Measurements from ENCODE around the gene MMRN2. TPM values are rescaled to one million over a fixed set of nuclear protein-coding genes. Genes with fewer than 3 reads are reported as not detected.
"Not testable (repeated sequence)": the region's sequence is repeated elsewhere in the genome, so short reads cannot be mapped to it uniquely, and the experiment has no call there.

The MMRN2 gene
- 10 to 100 TPM; 27.6 to 81.2 (median 61.9) TPM for total RNA-seq

DNA sequence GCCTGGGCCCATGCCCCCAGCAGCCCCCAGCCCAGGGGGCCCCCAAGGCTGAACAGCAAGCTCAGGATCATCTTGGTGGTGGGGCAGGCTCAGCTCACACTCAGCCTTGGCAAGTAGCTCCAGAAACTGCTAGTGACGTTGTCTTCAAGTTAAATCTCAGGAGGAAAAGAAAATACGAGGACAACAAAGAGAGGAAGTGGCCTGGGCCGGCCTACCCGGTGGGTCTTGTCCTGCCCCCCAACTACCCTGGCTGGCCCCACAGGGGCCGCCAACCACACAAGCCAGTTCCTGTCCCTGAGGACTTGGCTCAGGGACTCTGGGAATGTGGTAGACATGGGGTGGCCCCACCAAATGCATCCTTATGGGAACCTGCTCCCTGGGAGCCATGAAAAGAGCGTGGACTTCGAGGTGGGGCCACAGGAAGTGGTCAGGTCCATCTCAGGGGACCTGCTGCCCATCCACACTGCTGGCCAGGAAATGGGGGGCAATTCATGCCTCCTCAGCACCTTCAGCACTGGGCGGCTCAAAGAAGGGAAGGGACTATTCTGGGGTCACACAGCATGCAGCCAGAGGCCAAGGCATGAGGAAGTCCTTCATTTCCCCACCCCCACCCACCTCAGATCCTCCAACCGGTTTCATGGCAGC lies at the start of gene MMRN2:
Gene MMRN2 (minus strand): TSS at position 145 of the 645 bp plus-strand sequence. CDS start 74 bp downstream, at position 71.
- TF ChIP-seq CTCF (IDR thresholded peaks at IDR 0.05) (no peak), POLR2A (IDR thresholded peaks at IDR 0.05) (no peak), EP300 (IDR thresholded peaks at IDR 0.05) (no peak)
- Histone ChIP-seq H3K27me3 (no peaks in the 10 kb centered on the region), H3K4me1 (peaks cover 3 to 88% (median 55%) of the 10 kb centered on the region in 4 donors), H3K4me3 (peak within 1 kb of the TSS; percentile 11 to 44 (median 23)), H3K36me3 (no peaks in the 10 kb centered on the region), H3K27ac (peak within 1 kb of the TSS; percentile 67 to 94 (median 84)), H3K9me3 (peaks cover 0 to 4% (median 0%) of the 10 kb centered on the region in 4 donors)
- no peak for DNase-seq (ENCODE audit: low spot score in 2 of 2)
- 43 to 55% methylated on average over 7 to 8 of the region's 9 CpGs for WGBS, 2 donors

- H3K36me3 ChIP-seq, result peaks cover 0 to 22% (median 0%) of the 10 kb centered on the region in 3 donors
- not testable (repeated sequence) for DNase-seq (ENCODE audit: low spot score in 2 of 2); H3K27me3 ChIP-seq; H3K9me3 ChIP-seq; H3K4me1 ChIP-seq; H3K27ac ChIP-seq; H3K4me3 ChIP-seq
- WGBS, 2 donors, result 13 to 33% methylated on average over 1 of the region's 1 CpG
Observed at GRCh38 chr10:87007124-87007523, 49.7 kb upstream of the MMRN2 start.

- peak overlapping the region in 1 of 4 donors; percentile 50 for H3K27ac ChIP-seq
- H3K36me3 ChIP-seq, result peaks cover 0 to 20% (median 0%) of the 10 kb centered on the region in 3 donors
- no peaks in the 10 kb centered on the region for H3K27me3 ChIP-seq
- WGBS, 2 donors, result 61 to 63% methylated on average over 3 of the region's 3 CpGs
- H3K9me3 ChIP-seq, result no peaks in the 10 kb centered on the region
- DNase-seq (ENCODE audit: low spot score in 2 of 2), result no peak
- H3K4me3 ChIP-seq, result no peak overlapping the region
- H3K4me1 ChIP-seq, result no peaks in the 10 kb centered on the region
- no peak for TF ChIP-seq EP300 (IDR thresholded peaks at IDR 0.05)
- no peak for TF ChIP-seq CTCF (IDR thresholded peaks at IDR 0.05)
- no peak for TF ChIP-seq POLR2A (IDR thresholded peaks at IDR 0.05)
Observed at GRCh38 chr10:87000491-87000890, 43.1 kb upstream of the MMRN2 start.

DNA sequence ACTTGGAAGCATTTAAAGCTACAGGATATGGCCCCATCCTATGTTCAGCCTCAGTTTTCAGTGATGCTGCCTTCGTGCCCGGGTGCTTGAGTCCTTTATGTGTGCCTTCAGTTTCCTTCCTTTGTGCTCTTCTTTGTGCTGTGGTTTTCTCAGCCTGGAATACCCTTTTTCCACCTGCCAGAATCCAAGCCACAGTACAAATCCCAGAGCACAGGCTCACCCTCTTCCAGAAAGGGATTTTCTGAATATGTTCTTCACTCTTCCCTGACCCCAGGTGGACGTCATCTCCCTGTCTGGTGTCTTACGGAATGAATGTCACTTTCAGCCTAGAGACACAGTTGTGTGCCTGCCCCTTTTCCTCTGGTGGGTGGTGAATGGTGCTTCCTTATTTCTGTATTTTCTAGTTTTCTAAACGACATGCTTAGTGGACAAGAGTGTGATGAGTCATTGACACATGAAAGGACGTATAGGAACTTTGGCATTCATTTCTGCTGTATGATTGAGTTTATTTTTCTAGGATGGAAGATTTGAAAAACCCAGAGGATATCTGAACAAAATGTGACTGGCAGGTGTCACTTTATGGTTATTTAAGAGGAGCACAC lies 42.5 kb upstream of the MMRN2 start:
- not testable (repeated sequence) for H3K4me1 ChIP-seq; H3K4me3 ChIP-seq; H3K27me3 ChIP-seq; DNase-seq (ENCODE audit: low spot score in 2 of 2); H3K9me3 ChIP-seq
- H3K36me3 ChIP-seq, result peaks cover 0 to 23% (median 0%) of the 10 kb centered on the region in 3 donors
- WGBS, 2 donors, result 61 to 64% methylated on average over 6 of the region's 6 CpGs
- peak overlapping the region in 1 of 4 donors; percentile 50 for H3K27ac ChIP-seq

- H3K9me3 ChIP-seq, result no peaks in the 10 kb centered on the region
- H3K27ac ChIP-seq, result no peak overlapping the region
- DNase-seq (ENCODE audit: low spot score in 2 of 2), result no peak
- H3K4me3 ChIP-seq, result no peak overlapping the region
- H3K4me1 ChIP-seq, result peaks cover 0 to 9% (median 0%) of the 10 kb centered on the region in 4 donors
- no peak for TF ChIP-seq POLR2A (IDR thresholded peaks at IDR 0.05)
- no peak for TF ChIP-seq CTCF (IDR thresholded peaks at IDR 0.05)
- TF ChIP-seq EP300 (IDR thresholded peaks at IDR 0.05), result no peak
- 85 to 86% methylated on average over 2 of the region's 2 CpGs for WGBS, 2 donors
- peaks cover 0 to 53% (median 0%) of the 10 kb centered on the region in 3 donors for H3K36me3 ChIP-seq
- no peaks in the 10 kb centered on the region for H3K27me3 ChIP-seq
Observed at GRCh38 chr10:86992929-86993328, 35.5 kb upstream of the MMRN2 start.

DNA sequence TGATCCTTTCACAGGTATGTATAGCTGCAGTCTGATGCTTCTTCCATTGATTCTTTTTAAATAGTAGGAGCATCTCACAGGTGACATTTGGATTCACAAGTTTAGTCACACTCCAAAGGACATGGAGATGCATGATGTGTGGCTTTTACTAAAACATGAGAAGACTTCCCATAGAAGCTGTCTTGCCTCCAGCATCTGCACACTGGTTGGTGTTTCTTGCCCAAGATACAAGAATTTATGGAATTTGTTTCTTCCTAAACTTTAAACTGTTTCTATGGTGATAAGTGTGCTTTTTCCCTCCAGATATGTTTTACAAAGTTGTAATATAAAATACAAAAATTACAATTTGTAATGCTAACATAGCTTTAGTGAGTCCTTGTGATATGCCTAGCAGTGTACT lies 35.0 kb upstream of the MMRN2 start:
- Histone ChIP-seq H3K27me3 (no peaks in the 10 kb centered on the region), H3K9me3 (no peaks in the 10 kb centered on the region), H3K4me3 (no peak overlapping the region), H3K27ac (no peak overlapping the region), H3K36me3 (peaks cover 0 to 53% (median 0%) of the 10 kb centered on the region in 3 donors), H3K4me1 (peaks cover 0 to 9% (median 0%) of the 10 kb centered on the region in 4 donors)
- no peak for DNase-seq (ENCODE audit: low spot score in 2 of 2)
- TF ChIP-seq CTCF (IDR thresholded peaks at IDR 0.05), result no peak
- no peak for TF ChIP-seq POLR2A (IDR thresholded peaks at IDR 0.05)
- no peak for TF ChIP-seq EP300 (IDR thresholded peaks at IDR 0.05)

DNA sequence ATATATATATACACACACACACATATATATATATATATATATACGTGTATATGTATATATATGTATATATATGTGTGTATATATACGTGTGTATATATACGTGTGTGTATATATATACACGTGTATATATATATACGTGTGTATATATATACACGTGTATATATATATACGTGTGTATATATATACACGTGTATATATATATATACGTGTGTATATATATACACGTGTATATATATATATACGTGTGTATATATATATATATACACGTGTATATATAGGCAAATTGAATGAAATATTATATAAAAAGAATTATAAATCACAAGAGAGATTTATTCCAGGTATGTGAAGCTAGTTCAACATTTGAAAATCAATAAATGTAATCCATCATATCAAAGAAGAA lies 33.9 kb upstream of the MMRN2 start:
- H3K9me3 ChIP-seq; H3K4me3 ChIP-seq; H3K4me1 ChIP-seq; H3K27me3 ChIP-seq; H3K27ac ChIP-seq; DNase-seq (ENCODE audit: low spot score in 2 of 2): not testable (repeated sequence)
- WGBS, 2 donors, result 86 to 91% methylated on average over 12 of the region's 12 CpGs
- H3K36me3 ChIP-seq, result peaks cover 0 to 51% (median 0%) of the 10 kb centered on the region in 3 donors
